Measurements from ENCODE around the gene HID1.

- no peak for TF ChIP-seq FOXM1 (IDR thresholded peaks at IDR 0.05; ENCODE audit: borderline replicate concordance)
- TF ChIP-seq BHLHE40 (IDR thresholded peaks at IDR 0.05; ENCODE audit: borderline replicate concordance): no peak
- TF ChIP-seq NFRKB (IDR thresholded peaks at IDR 0.05): no peak
- TF ChIP-seq CTBP1 (IDR thresholded peaks at IDR 0.05; ENCODE audit: borderline replicate concordance): no peak
- TF ChIP-seq ZNF384 (IDR thresholded peaks at IDR 0.05): no peak
- TF ChIP-seq PKNOX1 (IDR thresholded peaks at IDR 0.05): no peak; the same call in 1 of the 2 replicates
- TF ChIP-seq L3MBTL2 (conservative IDR thresholded peaks at IDR 0.05): peak; percentile 98
- TF ChIP-seq FOXA1 (IDR thresholded peaks at IDR 0.05): no peak
- TF ChIP-seq ARNT (IDR thresholded peaks at IDR 0.05): no peak
- no peak for TF ChIP-seq SUZ12 (IDR thresholded peaks at IDR 0.05)
- 0 out of 2 replicates have a peak, but pooled peaks have one; percentile 38 for TF ChIP-seq TARDBP (IDR thresholded peaks at IDR 0.05)
- no peak for TF ChIP-seq FOXK2 (IDR thresholded peaks at IDR 0.05)
- no peak for TF ChIP-seq ELF4 (IDR thresholded peaks at IDR 0.05)
- no peak for TF ChIP-seq HDGF (IDR thresholded peaks at IDR 0.05; ENCODE audit: borderline replicate concordance)
These were observed 48.9 kb downstream of the HID1 start for GRCh38 chr17:74923538-74924249.
